HFF-Myc (cell line): Measurements from ENCODE around the gene ZNF302.
"Not testable (repeated sequence)": the region's sequence is repeated elsewhere in the genome, so short reads cannot be mapped to it uniquely, and the experiment has no call there.

ENCODE experiments used
- DNase-seq: peaks from one replicate; pipeline ENCODE4 v3.0.0-alpha.2; 2011; ENCODE audit warnings: low read depth; ENCODE audit errors: extremely low read depth
- H3K4me3 ChIP-seq: replicated peaks from 2 replicates; pipeline ENCODE4 v1.5.1; 2011; ENCODE audit warnings: low read depth, mild to moderate bottlenecking, control low read depth, low read length
- TF ChIP-seq, protein P1 (sequence below): IDR thresholded peaks from 2 replicates; pipeline ENCODE4 v1.5.1; 2012; ENCODE audit warnings: mild to moderate bottlenecking, low read depth, low read length, control low read depth; ENCODE audit errors: missing control alignments

ZNF302 gene

DNA sequence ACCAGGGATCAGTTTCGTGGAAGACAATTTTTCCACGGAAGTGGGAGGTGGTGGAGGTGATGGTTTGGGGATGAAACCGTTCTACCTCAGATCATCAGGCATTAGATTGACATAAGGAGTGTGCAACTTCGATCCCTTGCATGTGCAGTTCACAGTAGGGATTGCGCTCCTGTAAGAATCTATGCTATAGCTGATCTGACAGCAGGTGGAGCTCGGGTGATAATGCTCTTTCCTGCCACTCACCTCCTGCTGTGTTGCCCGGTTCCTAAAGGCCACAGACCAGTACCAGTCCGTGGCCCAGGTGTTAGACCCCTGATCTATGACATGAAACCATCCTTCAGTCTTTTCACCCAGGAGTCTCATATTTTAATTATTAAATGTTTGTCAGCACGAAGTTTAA, 4.0 kb downstream of the ZNF302 start:
- TF ChIP-seq, protein P1, sequence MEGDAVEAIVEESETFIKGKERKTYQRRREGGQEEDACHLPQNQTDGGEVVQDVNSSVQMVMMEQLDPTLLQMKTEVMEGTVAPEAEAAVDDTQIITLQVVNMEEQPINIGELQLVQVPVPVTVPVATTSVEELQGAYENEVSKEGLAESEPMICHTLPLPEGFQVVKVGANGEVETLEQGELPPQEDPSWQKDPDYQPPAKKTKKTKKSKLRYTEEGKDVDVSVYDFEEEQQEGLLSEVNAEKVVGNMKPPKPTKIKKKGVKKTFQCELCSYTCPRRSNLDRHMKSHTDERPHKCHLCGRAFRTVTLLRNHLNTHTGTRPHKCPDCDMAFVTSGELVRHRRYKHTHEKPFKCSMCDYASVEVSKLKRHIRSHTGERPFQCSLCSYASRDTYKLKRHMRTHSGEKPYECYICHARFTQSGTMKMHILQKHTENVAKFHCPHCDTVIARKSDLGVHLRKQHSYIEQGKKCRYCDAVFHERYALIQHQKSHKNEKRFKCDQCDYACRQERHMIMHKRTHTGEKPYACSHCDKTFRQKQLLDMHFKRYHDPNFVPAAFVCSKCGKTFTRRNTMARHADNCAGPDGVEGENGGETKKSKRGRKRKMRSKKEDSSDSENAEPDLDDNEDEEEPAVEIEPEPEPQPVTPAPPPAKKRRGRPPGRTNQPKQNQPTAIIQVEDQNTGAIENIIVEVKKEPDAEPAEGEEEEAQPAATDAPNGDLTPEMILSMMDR = no peak
- DNase-seq = no peak
- H3K4me3 ChIP-seq = no peak overlapping the region

DNA sequence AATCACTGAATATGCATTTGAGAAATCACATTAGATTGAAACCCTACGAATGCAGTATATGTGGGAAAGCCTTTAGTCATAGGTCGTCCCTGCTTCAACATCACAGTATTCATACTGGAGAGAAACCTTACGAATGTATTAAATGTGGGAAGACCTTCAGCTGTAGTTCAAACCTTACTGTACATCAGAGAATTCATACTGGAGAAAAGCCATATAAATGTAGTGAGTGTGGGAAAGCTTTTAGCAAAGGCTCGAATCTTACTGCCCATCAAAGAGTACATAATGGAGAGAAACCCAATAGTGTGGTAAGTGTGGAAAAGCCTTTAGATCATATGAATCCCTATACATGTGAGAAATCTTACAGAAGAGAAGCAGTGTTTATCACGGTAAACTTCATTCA, 7.8 kb downstream of the ZNF302 start:
- H3K4me3 ChIP-seq, DNase-seq: not testable (repeated sequence)

DNA sequence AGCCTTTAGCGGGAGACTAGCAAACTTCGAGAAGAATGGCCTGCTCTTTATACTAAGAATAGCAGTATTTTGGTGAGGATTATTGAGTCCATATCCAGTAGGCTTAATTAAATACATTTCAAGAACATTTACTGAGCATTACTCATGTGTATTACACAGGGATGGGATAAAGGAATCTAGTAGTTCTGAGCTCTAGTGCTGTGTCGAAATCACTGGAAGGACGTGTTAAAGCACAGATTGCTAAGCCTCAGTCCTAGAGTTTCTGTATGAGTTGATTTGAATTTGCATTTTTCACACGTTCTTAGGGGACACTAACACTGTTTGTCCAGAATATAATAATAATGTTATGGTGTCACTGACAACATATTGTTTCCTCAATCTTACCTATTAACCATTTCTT, 9.0 kb downstream of the ZNF302 start:
- no peak overlapping the region for H3K4me3 ChIP-seq
- no peak for DNase-seq
- TF ChIP-seq, protein P1 = no peak

DNA sequence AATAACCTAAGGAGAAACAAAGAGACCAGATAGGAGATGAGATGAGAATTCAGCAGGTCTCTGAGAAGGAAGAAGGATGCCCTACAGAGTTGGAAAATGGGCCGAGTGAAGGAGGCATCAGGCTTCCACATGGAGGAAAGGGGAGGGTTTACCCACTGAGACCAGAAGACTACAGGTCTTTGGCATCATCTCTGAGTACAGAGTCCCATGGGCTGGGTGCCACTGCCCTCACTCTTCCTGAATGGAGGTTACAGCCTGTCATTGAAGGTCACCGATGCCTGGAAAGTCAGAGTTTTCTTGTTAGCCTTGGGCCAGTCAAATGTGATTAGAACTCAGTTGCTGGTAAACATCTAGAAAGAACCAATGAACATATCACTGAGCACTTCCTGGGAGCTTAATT, 9.9 kb downstream of the ZNF302 start:
- H3K4me3 ChIP-seq = no peak overlapping the region
- no peak for DNase-seq

DNA sequence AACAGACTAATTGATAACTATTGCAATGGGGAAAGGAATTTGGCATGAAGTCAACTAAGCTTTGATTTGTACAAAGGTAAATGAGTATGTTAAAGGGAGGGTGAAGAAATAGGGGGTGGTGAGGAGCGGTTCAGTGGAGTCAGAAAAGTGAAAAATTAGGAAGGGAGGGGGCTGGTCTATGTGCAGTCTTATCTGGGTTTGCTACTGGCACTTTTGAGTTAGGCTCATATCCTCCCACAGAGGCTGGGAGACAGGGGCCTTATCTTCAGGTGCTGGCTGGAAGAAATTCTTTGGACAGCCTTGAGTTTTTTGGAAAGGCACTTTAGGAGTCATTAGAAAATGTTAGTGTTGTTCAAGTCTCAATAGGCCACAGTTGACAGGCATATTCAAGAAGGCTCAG, 11.1 kb downstream of the ZNF302 start:
- TF ChIP-seq, protein P1 = no peak
- no peak for DNase-seq
- no peak overlapping the region for H3K4me3 ChIP-seq

More for the DNA sequence above, 9.9 kb downstream of the ZNF302 start:
- TF ChIP-seq, protein P1 = no peak

DNA sequence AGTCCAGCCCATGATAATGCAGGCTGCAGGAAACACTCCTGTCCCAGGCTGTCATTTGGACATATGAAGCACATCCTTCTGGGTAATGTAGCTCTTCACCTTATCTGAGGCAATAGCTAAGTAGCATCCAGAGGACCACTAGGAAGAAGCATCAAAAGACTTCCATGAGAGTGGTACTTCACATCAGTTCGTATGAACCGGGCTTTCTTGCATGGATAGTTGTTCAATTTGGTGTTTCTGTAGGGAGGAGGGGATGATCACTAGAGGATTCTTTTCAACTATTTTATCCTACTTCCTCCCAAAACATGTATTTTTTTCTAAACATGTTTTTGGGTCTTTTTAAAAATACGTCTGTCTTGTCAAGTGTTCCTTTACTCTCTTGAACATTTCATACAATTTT, 12.9 kb downstream of the ZNF302 start:
- TF ChIP-seq, protein P1 = no peak
- no peak overlapping the region for H3K4me3 ChIP-seq
- no peak for DNase-seq

DNA sequence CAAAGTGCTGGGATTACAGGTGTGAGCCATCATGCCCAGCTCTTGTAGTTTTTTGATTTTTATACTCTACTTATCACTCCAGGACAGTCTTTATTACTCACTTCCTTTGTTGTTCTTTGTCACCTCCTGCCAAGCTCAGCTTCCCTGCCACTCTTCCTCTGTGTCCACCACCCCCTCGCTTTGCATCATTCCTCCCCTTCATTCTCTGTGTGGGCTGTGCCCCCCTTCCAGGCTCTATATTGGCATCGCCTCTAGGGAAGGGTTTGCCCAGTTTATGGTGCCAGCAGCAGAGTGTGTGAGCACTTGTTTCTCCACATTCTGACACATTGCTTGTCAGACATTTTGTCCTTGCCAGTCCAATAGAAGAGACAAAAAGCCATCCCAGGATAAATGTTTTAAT, 15.1 kb downstream of the ZNF302 start:
- DNase-seq = no peak
- TF ChIP-seq, protein P1 = no peak
- no peak overlapping the region for H3K4me3 ChIP-seq
